Stimulated activated effector memory CD8-positive, alpha-beta T cell treated with anti-CD3 and anti-CD28 coated beads, Interleukin-12 subunit alpha, Interleukin-12 subunit beta, amount 100 ng/mL, for 72 hours (primary cell): ENCODE data around the gene ABCC8.

Experiments
- ATAC-seq: fragments of 150-1000 bp; cut with Tn5 transposase; 2 replicates; pipeline ENCODE4 v1.10.0; 2021
- DNase-seq, 2 donors: peaks; one replicate each; pipeline ENCODE4 v3.0.0; 2021 to 2022; ENCODE audit warnings: low spot score in 2 of 2
- H3K27ac Mint-ChIP-seq: one replicate; pipeline ENCODE4 v1.8.0; 2022; ENCODE audit warnings: mild to moderate bottlenecking, mixed read lengths
- H3K36me3 Mint-ChIP-seq: one replicate; pipeline ENCODE4 v1.8.0; 2022; ENCODE audit warnings: mild to moderate bottlenecking, mixed read lengths
- H3K4me1 Mint-ChIP-seq: one replicate; pipeline ENCODE4 v1.8.0; 2022; ENCODE audit warnings: mixed read lengths
- H3K4me3 Mint-ChIP-seq: one replicate; pipeline ENCODE4 v1.8.0; 2022; ENCODE audit warnings: mild to moderate bottlenecking, mixed read lengths
- H3K9me3 Mint-ChIP-seq: one replicate; pipeline ENCODE4 v1.8.0; 2022; ENCODE audit warnings: mixed read lengths

Gene ABCC8

DNA sequence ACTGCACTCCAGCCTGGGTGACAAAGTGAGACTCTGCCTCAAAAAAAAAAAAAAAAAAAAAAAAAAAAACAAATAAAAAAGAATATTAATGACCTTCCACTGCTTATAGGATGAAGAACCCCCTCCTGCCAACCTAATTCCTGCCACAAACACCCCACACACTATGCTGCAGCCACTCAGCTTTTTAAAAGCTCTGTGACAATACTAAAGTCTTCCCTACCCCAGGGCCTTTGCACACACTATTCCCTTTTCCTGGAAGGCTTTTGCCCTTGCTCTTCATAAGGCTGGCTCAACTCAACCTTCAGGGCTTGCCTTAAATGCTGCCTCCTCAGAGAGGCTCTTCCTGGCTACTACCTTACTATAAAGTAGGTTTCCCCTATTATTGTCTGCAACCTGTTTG is 77.4 kb downstream of the ABCC8 start:
- ATAC-seq (no peak), DNase-seq (no peak)
- Mint-ChIP-seq H3K4me3 (no peak overlapping the region), H3K27ac (no peak overlapping the region), H3K36me3 (no peaks in the 10 kb centered on the region), H3K9me3 (no peaks in the 10 kb centered on the region), H3K4me1 (no peaks in the 10 kb centered on the region)

DNA sequence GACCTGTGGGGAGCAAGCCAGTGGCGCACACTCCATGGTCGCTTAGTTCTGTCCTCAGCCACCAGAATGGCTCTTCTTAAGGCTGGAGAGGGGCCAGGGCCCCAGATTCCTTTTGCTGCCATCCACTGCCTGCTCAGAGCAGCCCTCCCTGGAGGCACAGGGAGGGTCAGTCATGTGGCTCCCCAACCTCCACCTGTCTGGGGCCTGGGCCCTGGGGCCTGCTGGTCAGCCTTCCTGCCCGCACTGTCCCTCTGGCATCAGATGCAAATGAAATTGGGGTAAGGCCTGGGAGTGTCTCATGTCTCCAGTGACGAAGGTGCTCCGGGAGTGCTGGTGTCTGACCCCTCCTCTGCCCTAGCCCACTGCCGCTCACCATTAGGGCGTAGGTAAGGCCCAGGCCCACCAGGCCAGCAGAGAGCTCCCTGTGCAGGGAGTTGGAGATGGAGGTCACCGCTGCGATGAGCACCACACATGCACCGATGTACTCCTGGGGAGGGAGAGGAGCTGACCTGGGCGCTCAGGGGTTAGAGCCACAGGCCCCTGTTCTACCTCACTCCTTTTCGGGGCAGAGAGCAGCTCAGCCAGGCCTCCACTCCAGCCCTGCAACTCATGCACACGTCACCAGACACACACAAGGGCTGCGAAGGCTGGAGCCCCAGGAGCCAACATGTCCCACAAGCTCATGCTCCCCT is 79.2 kb downstream of the ABCC8 start:
- ATAC-seq, result no peak
- Mint-ChIP-seq H3K27ac (no peak overlapping the region), H3K36me3 (no peaks in the 10 kb centered on the region), H3K4me1 (no peaks in the 10 kb centered on the region), H3K9me3 (no peaks in the 10 kb centered on the region), H3K4me3 (no peak overlapping the region)
- no peak for DNase-seq

DNA sequence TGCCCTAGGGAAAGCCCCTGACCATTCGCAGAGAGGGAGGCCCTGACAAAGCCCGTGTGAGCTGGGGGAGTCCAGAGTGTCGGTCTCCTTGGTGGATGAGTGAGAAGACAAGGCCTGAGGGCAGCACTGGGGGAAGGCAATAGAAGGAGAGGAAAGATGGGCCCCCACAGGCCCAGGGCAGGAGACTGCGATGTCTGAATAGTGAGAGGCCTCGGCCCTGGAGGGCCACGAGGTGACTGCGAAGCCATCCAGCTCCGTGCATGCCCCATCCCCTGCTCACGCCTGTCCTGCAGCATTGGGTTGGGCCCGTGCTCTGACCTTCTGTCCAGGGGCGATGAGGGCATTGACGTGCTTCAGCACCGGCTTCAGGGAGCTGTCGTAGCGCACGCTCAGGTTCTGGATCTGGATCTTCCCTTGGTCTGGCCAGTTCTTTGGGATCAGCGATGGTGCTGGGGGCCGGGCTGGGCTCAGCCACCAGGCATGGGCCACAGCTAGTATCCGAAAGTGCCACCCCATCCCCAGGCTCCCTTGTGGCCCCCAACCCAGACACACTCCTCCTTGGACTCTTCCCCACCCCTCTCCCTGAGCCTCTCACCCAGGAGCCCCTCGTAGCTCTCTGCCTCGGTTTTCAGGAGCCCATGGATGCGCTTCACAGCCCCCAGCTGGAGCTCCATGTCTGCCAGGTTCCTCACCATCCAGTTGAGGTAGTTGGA is 79.9 kb downstream of the ABCC8 start:
- H3K36me3 Mint-ChIP-seq, result no peaks in the 10 kb centered on the region
- DNase-seq (no peak), ATAC-seq (no peak)
- no peak overlapping the region for H3K4me3 Mint-ChIP-seq
- H3K4me1 Mint-ChIP-seq, result no peaks in the 10 kb centered on the region
- H3K27ac Mint-ChIP-seq, result no peak overlapping the region
- no peaks in the 10 kb centered on the region for H3K9me3 Mint-ChIP-seq

DNA sequence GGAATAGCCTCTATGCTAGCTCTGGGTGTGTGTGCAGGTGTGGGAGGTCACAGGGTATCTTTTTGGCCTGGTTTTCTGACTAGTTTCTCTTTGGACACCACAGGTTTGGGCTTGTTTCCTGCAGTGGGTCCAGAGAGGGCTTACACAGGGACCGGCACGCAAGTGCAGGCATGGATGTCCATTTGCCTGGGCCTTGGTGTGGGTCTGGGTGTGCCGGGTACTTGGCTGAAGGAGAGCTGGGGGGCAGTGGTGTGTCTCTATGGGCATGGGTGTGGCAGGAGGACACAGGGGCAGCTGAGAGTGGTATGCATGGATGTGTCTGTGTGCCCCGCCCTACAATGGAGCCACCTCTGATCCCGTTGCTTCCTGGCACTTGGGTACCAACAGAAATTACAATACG is 80.7 kb downstream of the ABCC8 start:
- ATAC-seq (no peak), DNase-seq (no peak)
- H3K9me3 Mint-ChIP-seq, result no peaks in the 10 kb centered on the region
- no peaks in the 10 kb centered on the region for H3K36me3 Mint-ChIP-seq
- H3K4me1 Mint-ChIP-seq, result no peaks in the 10 kb centered on the region
- H3K27ac Mint-ChIP-seq, result no peak overlapping the region
- H3K4me3 Mint-ChIP-seq, result no peak overlapping the region

DNA sequence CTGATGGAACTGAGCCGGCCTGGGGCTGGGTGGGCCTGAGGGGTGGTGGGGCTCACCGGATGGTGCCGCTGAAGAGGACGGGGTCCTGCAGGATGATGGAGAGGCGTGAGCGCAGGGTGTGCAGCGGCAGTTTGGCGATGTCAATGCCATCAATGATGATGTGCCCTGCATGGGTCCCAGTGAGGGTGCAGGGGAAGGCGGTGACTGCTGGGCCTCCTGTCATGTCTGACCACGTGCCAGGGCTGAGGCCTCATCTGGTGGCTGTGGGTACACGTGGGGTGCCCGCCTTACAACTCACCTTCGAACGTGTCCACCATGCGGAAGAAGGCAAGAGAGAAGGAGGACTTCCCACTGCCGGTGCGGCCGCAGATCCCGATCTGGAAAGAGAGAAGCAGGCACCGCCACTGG is 81.1 kb downstream of the ABCC8 start:
- no peak overlapping the region for H3K27ac Mint-ChIP-seq
- ATAC-seq (no peak), DNase-seq (no peak)
- no peaks in the 10 kb centered on the region for H3K4me1 Mint-ChIP-seq
- H3K36me3 Mint-ChIP-seq, result no peaks in the 10 kb centered on the region
- no peak overlapping the region for H3K4me3 Mint-ChIP-seq
- no peaks in the 10 kb centered on the region for H3K9me3 Mint-ChIP-seq

DNA sequence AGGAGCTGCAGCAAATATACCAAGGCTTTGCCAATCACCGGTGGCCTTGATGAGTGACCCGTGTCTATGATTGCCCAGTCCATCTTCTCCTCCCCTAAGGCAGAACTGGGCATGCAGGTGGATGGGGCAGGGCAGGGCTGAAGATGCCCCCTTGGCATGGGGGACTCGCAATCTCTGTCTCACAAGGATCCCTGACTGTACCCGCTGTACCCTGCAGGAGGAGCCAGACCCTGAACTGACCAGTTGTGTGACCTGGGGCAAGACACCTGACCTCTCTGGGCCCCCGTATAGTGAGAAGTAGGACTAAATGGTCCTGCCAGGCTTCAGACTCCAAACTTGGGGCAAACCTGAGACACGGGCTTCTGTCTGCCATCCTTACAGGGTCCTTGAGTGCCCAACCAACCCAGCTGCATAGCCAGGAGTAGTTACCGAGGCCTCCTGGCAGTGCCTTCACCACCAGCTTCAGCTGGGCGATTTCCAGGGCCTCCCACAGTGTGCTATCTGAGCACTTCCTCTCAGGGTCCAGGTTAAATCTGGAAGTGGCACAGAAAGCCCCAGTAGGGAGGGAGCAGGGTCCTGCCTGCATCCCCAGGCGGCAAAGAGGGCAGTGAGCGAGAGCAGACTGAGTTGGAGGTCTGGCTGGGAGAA is 81.8 kb downstream of the ABCC8 start:
- H3K36me3 Mint-ChIP-seq, result peaks cover 4% of the 10 kb centered on the region
- no peak overlapping the region for H3K27ac Mint-ChIP-seq
- H3K4me3 Mint-ChIP-seq, result no peak overlapping the region
- H3K9me3 Mint-ChIP-seq, result no peaks in the 10 kb centered on the region
- DNase-seq (no peak), ATAC-seq (no peak)
- peaks cover 4% of the 10 kb centered on the region for H3K4me1 Mint-ChIP-seq

DNA sequence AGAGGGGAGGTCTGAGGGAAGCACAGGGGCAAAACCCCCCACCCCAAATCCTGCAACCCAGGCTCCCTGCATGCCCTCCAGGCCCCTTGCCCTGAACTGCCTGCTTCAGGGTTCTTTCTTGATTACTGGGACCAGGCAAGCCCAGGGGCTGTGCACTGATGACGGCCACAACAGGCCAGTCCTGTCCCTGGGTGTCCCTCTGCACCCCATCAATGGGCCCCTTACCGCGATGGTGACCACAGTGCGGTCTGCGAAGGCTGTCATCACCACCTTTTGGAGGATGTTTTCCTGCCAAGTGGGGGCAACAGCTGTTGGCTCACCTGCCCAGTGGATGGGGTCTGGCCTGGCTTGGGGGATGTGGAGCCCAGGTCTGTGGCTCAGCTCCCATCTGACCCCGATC is 83.2 kb downstream of the ABCC8 start:
- peaks cover 6% of the 10 kb centered on the region for H3K36me3 Mint-ChIP-seq
- H3K4me3 Mint-ChIP-seq, result no peak overlapping the region
- no peak for ATAC-seq
- peaks cover 6% of the 10 kb centered on the region for H3K4me1 Mint-ChIP-seq
- DNase-seq, result no peak
- H3K27ac Mint-ChIP-seq, result no peak overlapping the region
- no peaks in the 10 kb centered on the region for H3K9me3 Mint-ChIP-seq

DNA sequence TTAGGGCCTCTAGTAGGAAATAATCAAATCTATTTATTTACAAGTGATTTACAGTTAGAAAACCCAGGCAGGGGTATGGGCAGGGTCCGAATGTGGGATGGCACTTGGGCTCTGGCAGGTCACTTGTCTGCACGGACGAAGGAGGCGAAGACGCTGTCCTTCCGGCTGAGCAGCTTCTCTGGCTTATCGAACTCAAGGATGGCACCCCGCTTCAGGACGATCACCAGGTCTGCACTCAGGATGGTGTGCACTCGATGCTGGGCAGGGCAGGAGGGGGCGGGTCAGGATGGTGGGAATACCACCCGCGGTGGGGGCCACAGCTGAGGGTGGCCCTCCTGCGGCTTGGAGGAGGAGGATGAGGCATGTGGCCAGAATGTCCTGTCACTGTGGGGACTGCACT is 83.8 kb downstream of the ABCC8 start:
- H3K4me1 Mint-ChIP-seq, result peaks cover 6% of the 10 kb centered on the region
- peaks cover 6% of the 10 kb centered on the region for H3K36me3 Mint-ChIP-seq
- ATAC-seq, result no peak
- no peak overlapping the region for H3K27ac Mint-ChIP-seq
- no peak overlapping the region for H3K4me3 Mint-ChIP-seq
- DNase-seq, result no peak
- no peaks in the 10 kb centered on the region for H3K9me3 Mint-ChIP-seq

DNA sequence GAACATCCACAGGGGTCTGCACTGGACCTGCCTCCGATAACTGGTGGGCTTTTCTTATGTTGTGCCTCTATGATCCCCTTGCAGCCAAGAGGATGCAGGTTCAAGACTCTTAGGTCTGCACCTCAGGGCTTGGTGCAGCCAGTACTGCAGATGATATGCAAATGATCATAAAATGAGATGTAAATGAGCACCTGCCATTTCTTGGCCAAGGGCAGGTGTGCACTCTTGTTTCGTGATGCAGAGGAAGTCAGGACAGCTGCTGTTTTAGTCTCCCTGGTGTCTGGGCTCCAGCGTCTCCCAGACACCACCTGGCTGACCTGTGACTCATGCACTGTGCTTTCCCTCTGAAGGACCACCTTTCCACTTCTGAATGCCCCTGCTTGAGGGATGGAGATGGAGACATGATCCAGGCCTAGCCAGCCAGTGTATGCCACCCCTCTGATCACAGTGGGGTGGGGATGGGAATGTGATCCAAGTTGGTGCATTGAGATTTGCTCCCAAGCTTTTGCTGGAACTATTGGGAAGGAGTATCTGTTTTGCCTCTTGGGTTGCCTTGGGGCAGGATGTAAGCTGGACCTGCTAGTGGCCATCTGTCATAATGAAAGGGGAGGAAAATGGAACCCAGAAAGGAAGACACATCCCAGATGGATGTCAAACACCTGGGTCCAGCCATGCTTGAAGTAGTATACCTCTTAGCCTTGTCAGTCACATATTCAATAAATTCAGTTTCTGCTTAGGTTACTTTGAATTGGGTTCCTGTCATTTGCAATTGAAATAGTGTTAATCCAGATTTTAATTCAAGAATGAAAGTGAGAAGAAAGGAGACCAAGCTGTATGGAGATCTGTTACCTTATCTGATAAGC is 84.9 kb downstream of the ABCC8 start:
- ATAC-seq, result no peak
- Mint-ChIP-seq H3K9me3 (no peaks in the 10 kb centered on the region), H3K4me3 (no peak overlapping the region), H3K4me1 (peaks cover 13% of the 10 kb centered on the region), H3K36me3 (peaks cover 6% of the 10 kb centered on the region), H3K27ac (no peak overlapping the region)
- DNase-seq, result no peak

DNA sequence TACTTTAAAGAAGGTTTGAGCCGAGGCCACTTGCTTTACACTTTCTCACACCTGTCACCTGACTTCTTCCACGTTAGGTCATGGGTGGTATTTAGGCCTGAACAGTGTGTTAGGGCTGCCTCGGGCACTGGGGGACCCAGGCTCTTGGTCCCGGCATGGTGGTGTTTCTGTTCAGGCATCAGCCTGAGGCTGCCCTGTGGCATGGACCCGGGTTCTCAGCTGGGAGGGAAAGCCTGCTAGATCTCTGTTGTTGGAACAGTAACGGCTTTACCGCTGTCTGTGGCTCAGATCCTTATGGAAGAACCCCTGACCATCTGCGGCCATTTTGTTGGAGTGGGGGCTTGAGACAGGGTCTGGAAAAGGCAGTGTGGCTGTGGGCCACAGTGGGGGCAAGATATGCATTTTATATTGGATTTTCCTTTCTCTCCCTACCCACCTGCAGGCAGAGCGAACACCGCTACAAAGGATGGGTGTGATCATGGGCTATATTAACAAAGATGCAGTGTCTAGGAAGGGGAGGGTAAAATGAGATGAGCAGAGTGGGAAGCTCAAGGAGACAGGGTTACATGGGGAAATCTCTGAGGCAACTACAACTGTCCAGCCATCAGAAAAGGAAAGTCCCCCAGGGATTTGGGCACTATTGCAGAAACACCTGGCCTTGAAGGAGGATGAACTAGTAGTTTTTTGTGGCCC is 86.5 kb downstream of the ABCC8 start:
- Mint-ChIP-seq H3K4me1 (peaks cover 13% of the 10 kb centered on the region), H3K4me3 (peak overlapping the region; percentile 74), H3K36me3 (peaks cover 6% of the 10 kb centered on the region), H3K9me3 (no peaks in the 10 kb centered on the region), H3K27ac (no peak overlapping the region)
- ATAC-seq, result no peak
- no peak for DNase-seq

DNA sequence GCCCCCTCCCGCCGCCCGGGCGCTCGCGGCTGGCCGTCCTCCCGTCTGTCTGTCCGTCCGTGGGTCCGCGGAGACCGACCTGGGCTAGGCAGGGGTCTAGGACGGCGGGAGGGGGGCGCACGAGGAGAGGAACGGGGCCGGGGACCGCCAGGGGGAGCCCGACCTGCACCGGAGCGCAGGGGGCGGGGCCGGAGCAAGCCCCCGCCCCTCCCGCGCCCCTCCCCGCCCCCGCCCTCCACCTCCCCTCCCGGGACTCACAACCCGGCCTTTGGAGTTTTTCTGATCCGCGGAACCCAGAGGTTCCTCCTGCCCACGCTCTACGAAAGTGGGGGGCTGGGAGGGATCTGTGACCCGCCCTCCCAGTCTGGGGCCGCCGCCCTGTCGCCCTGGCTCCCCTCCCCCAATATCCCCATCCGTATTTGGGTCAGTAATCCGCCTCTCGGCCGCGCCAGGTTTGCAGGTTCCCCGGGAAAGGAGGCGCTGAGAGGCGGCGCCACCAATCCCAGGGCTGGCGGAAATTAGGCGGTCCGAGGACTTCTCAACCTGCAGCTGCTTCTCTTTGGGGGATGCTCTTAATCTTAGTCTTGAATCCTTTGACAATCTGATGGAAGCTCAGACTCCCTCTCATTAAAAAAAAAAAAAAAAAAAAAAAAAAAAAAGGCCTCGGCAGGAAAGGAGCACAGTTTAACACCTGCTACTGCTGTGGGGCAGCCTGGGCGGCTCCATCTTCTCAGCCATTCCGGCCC is 87.3 kb downstream of the ABCC8 start:
- ATAC-seq, result peak; percentile 77
- peaks cover 6% of the 10 kb centered on the region for H3K36me3 Mint-ChIP-seq
- peak overlapping the region; percentile 67 for H3K27ac Mint-ChIP-seq
- no peaks in the 10 kb centered on the region for H3K9me3 Mint-ChIP-seq
- peak; percentile 80 to 87 for DNase-seq
- H3K4me1 Mint-ChIP-seq, result peaks cover 13% of the 10 kb centered on the region
- peak overlapping the region; percentile 74 for H3K4me3 Mint-ChIP-seq

DNA sequence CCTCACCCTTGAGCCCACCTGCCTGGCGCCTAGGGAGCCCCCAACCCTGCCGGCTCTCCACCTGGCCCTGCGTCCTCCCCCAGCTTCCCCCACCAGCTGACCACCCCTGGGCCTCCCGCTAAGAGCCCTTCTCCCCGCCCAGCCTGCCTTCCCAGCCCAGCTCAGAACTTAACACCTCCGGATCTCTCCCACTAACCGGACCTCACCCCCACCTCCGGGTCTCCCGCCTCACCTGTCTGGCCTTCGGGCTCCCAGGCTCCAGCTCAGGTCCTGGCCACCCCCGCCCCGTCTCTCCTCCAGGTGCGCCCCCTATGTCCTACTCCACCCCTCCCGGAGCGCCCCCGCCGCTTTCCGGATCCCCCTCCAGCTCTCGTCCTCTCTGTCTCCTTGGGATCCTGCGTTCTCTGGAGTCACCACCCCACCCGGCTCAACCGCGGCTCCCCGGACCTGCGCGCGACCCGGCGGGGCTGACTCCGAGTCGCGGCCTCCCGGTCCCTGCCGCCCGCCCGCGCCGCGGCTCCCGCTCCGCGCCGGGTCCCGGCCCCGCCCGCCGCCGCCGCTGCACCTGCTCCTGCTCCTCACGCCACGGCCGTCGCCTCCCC is 87.9 kb downstream of the ABCC8 start, which contains the start of gene KCNJ11:
KCNJ11 (minus strand) TSS at position 51 of the 602 bp plus-strand sequence. CDS start 568 bp downstream, outside the sequence.
- ATAC-seq (peak; percentile 63), DNase-seq (no peak)
- peak within 1 kb of the TSS; percentile 74 for H3K4me3 Mint-ChIP-seq
- no peaks in the 10 kb centered on the region for H3K9me3 Mint-ChIP-seq
- peaks cover 6% of the 10 kb centered on the region for H3K36me3 Mint-ChIP-seq
- peak within 1 kb of the TSS; percentile 67 for H3K27ac Mint-ChIP-seq
- H3K4me1 Mint-ChIP-seq, result peaks cover 13% of the 10 kb centered on the region

DNA sequence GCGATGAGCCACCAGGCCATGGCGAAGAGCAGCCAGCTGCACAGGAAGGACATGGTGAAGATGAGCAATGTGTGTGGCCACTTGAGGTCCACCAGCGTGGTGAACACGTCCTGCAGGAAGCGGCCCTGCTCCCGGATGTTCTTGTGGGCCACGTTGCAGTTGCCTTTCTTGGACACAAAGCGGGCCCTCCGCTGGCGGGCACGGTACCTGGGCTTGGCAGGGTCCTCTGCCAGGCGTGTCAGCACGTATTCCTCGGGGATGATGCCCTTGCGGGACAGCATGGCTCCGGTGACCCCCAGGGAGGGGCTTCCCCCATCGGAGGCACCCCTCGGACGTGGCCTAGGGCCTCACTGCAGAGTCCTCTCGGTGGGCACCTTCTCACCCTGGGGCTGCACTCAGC is 88.8 kb downstream of the ABCC8 start:
- DNase-seq, result no peak
- Mint-ChIP-seq H3K4me1 (peaks cover 13% of the 10 kb centered on the region), H3K4me3 (peak overlapping the region; percentile 74)

DNA sequence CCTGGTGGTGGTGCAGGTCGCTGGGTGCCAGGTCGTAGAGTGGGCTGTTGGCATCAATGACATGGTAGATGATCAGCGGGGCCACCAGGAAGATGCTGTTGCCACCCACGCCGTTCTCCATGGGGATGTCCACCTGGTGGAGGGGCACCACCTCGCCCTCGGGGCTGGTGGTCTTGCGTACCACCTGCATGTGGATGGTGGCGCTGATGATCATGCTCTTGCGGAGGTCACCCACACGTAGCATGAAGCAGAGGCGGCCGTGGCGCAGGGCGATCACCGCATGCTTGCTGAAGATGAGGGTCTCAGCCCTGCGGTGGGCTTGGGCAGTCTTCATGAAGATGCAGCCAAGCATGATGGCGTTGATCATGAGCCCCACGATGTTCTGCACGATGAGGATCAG is 89.4 kb downstream of the ABCC8 start:
- Mint-ChIP-seq H3K27ac (no peak overlapping the region), H3K9me3 (no peaks in the 10 kb centered on the region)
- DNase-seq, result no peak

More for the DNA sequence above, 88.8 kb downstream of the ABCC8 start:
- no peaks in the 10 kb centered on the region for H3K9me3 Mint-ChIP-seq
- ATAC-seq, result no peak
- peaks cover 6% of the 10 kb centered on the region for H3K36me3 Mint-ChIP-seq
- no peak overlapping the region for H3K27ac Mint-ChIP-seq

More for the DNA sequence above, 89.4 kb downstream of the ABCC8 start:
- Mint-ChIP-seq H3K36me3 (peaks cover 6% of the 10 kb centered on the region), H3K4me3 (peak overlapping the region; percentile 74), H3K4me1 (peaks cover 13% of the 10 kb centered on the region)
- no peak for ATAC-seq
